GM23338 (cell line): ENCODE measurements around the gene MCTP2.

ENCODE experiments used
- CREB1 ChIP-seq: fragments of 250-450 bp; sonication (Bioruptor Pico); IDR thresholded peaks from 2 replicates; pipeline ENCODE4 v1.5.0; 2020; ENCODE audit warnings: low read depth, mild to moderate bottlenecking, moderate library complexity
- CTCF ChIP-seq, 2 experiments: fragments of 200-600 bp in 1 of 2; sonication (generic) in 1 of 2; conservative IDR thresholded peaks; 2 replicates each; pipeline versions ENCODE4 v1.5.1 to v1.6.1; 2016 to 2017; ENCODE audit warnings: antibody characterized with exemption in 2 of 2, low read depth in 2 of 2, mild to moderate bottlenecking in 2 of 2, moderate library complexity in 1 of 2
- ETS1 ChIP-seq: IDR thresholded peaks from 2 replicates; pipeline ENCODE4 v1.6.1; 2016; ENCODE audit warnings: antibody characterized with exemption
- EZH2 ChIP-seq: fragments of 200-600 bp; sonication (generic); IDR thresholded peaks from one replicate; pipeline ENCODE4 v1.8.0; 2017; ENCODE audit warnings: antibody characterized with exemption, mild to moderate bottlenecking, low read depth; ENCODE audit not compliant: unreplicated experiment
- EZH2phosphoT487 ChIP-seq: fragments of 200-600 bp; sonication (generic); IDR thresholded peaks from one replicate; pipeline ENCODE4 v1.8.1; 2018; ENCODE audit warnings: antibody characterized with exemption; ENCODE audit not compliant: unreplicated experiment
- JUNB ChIP-seq: IDR thresholded peaks from one replicate; pipeline ENCODE4 v1.6.1; 2016; ENCODE audit warnings: antibody characterized with exemption; ENCODE audit not compliant: unreplicated experiment
- NANOG ChIP-seq: IDR thresholded peaks from 2 replicates; pipeline ENCODE4 v1.6.1; 2016; ENCODE audit warnings: antibody characterized with exemption, borderline replicate concordance
- POLR2AphosphoS5 ChIP-seq: IDR thresholded peaks from 2 replicates; pipeline ENCODE4 v1.6.1; 2016; ENCODE audit warnings: antibody characterized with exemption, low read depth
- REST ChIP-seq: IDR thresholded peaks from one replicate; pipeline ENCODE4 v1.6.1; 2018; ENCODE audit warnings: antibody characterized with exemption; ENCODE audit not compliant: unreplicated experiment
- STAT1 ChIP-seq: IDR thresholded peaks from one replicate; pipeline ENCODE4 v1.6.1; 2016; ENCODE audit warnings: antibody characterized with exemption; ENCODE audit not compliant: unreplicated experiment
- ZNF114 ChIP-seq: fragments of 250-450 bp; sonication (Bioruptor Pico); IDR thresholded peaks from 2 replicates; pipeline ENCODE4 v1.5.0; 2020; ENCODE audit warnings: mild to moderate bottlenecking, moderate library complexity
- ZNF331 ChIP-seq: fragments of 250-450 bp; sonication (Bioruptor Pico); IDR thresholded peaks from 2 replicates; pipeline ENCODE4 v1.5.0; 2020; ENCODE audit warnings: low read depth, mild to moderate bottlenecking, moderate library complexity
- ZNF462 ChIP-seq: fragments of 250-450 bp; sonication (Bioruptor Pico); IDR thresholded peaks from 2 replicates; pipeline ENCODE4 v1.5.0; 2020; ENCODE audit warnings: mild to moderate bottlenecking, moderate library complexity

GRCh38 chr15:94412979-94413746 lies 181.8 kb downstream of the MCTP2 start:
- TF ChIP-seq EZH2 (no peak), CTCF (conservative IDR thresholded peaks at IDR 0.05; ENCODE audit: low read depth in 2 of 2) (peak; percentile 52 to 73), STAT1 (no peak), REST (no peak), CREB1 (CRISPR knock-in tag) (no peak), POLR2AphosphoS5 (no peak), EZH2phosphoT487 (no peak), JUNB (no peak), ZNF114 (no peak), ETS1 (no peak), NANOG (no peak), ZNF462 (no peak), ZNF331 (no peak)
